Measurements from ENCODE around the gene USH2A.

GRCh38 chr1:216420746-216421145 is 2.5 kb downstream of the USH2A start:
- TF ChIP-seq POLR2A (IDR thresholded peaks at IDR 0.05) (no peak), CTCF (IDR thresholded peaks at IDR 0.05) (no peak)

All from breast epithelium (tissue), 3 donors.